Measurements from ENCODE around the gene SPATA25. TPM values are rescaled to one million over a fixed set of nuclear protein-coding genes. Genes with fewer than 3 reads are reported as not detected.

Gene SPATA25
- total RNA-seq, 2 experiments from 2014 or later, result 0.49 to 1.3 TPM

DNA sequence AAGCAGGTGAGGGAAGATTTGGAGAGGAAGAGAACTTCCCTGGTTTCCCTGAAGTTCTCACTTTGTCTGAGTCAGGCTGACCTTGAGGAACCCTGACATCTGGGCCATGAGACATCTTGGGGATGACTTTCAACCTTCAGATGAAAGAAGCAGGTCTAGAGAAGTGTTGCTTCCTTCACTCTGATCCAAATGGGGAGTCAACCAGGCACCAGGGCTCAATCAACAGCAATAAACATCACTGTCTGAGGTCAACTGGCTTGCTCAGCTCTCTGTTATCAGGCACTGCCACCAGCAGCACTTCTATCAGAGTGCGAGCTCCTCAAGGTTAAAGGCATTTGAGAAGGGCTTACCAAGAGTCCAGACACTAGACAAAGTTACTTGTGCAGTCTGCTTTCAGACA, 36.5 kb downstream of the SPATA25 start:
- Histone ChIP-seq H3K27ac (ENCODE audit: low read depth in 1 of 2, low read length in 2 of 2) (no peak overlapping the region), H3K4me1 (ENCODE audit: insufficient read depth, low read length) (peaks cover 17% of the 10 kb centered on the region), H3K4me3 (ENCODE audit: low read length) (no peak overlapping the region), H3K9me3 (ENCODE audit: control insufficient read depth in 1 of 2, insufficient read depth in 1 of 2, low read length in 2 of 2) (no peaks in the 10 kb centered on the region), H3K27me3 (ENCODE audit: control insufficient read depth in 1 of 2, insufficient read depth in 2 of 2, low read length in 2 of 2) (no peaks in the 10 kb centered on the region), H3K36me3 (ENCODE audit: insufficient read depth, low read length) (peaks cover 55% of the 10 kb centered on the region)
- Mint-ChIP-seq H3K36me3 (ENCODE audit: low read depth) (peaks cover 87% of the 10 kb centered on the region), H3K4me3 (no peak overlapping the region), H3K9me3 (no peaks in the 10 kb centered on the region), H3K27ac (no peak overlapping the region), H3K4me1 (ENCODE audit: low read depth) (peaks cover 19% of the 10 kb centered on the region), H3K27me3 (no peaks in the 10 kb centered on the region)
- TF ChIP-seq, protein P1, sequence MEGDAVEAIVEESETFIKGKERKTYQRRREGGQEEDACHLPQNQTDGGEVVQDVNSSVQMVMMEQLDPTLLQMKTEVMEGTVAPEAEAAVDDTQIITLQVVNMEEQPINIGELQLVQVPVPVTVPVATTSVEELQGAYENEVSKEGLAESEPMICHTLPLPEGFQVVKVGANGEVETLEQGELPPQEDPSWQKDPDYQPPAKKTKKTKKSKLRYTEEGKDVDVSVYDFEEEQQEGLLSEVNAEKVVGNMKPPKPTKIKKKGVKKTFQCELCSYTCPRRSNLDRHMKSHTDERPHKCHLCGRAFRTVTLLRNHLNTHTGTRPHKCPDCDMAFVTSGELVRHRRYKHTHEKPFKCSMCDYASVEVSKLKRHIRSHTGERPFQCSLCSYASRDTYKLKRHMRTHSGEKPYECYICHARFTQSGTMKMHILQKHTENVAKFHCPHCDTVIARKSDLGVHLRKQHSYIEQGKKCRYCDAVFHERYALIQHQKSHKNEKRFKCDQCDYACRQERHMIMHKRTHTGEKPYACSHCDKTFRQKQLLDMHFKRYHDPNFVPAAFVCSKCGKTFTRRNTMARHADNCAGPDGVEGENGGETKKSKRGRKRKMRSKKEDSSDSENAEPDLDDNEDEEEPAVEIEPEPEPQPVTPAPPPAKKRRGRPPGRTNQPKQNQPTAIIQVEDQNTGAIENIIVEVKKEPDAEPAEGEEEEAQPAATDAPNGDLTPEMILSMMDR (IDR thresholded peaks at IDR 0.05), result no peak
- CTCF ChIA-PET, result no interaction called here
- intact Hi-C loops (cut with DNase I, micrococcal nuclease), result no loop called here
- DNase-seq (no peak), ATAC-seq (ENCODE audit: poor library complexity) (no peak)
- POLR2A ChIA-PET, result no interaction called here

DNA sequence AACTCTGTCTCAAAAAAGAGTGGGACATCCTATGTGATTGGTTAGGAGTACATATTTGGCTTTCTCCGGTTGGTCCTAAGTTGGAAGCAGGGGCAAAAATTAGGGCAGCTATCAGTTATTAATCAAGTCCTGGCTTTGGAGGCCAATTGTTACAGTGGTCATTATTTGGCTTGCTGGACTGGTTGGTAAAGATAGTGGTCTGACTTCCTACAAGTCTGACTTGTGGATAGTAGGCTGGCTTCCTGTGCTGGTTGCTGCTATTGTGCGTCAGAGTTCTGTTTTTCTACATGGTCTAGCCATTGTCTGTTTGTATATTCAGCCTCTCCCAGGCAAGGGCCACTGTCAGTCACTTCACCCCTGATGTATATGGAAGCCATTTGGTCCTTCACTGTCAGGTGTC, 37.2 kb downstream of the SPATA25 start:
- Histone ChIP-seq H3K36me3 (ENCODE audit: insufficient read depth, low read length) (peaks cover 62% of the 10 kb centered on the region), H3K9me3 (ENCODE audit: control insufficient read depth in 1 of 2, insufficient read depth in 1 of 2, low read length in 2 of 2) (no peaks in the 10 kb centered on the region), H3K4me3 (ENCODE audit: low read length) (no peak overlapping the region), H3K4me1 (ENCODE audit: insufficient read depth, low read length) (peaks cover 10% of the 10 kb centered on the region), H3K27me3 (ENCODE audit: control insufficient read depth in 1 of 2, insufficient read depth in 2 of 2, low read length in 2 of 2) (no peaks in the 10 kb centered on the region), H3K27ac (ENCODE audit: low read depth in 1 of 2, low read length in 2 of 2) (no peak overlapping the region)
- intact Hi-C loops (cut with DNase I, micrococcal nuclease), result no loop called here
- ChIA-PET CTCF (no interaction called here), POLR2A (interaction anchor here (1.4 kb wide), 1 partner anchor 84 kb away, joined by 5 read pairs; the partner anchor contains the start of gene PCIF1)
- Mint-ChIP-seq H3K4me3 (no peak overlapping the region), H3K36me3 (ENCODE audit: low read depth) (peaks cover 94% of the 10 kb centered on the region), H3K27me3 (no peaks in the 10 kb centered on the region), H3K9me3 (no peaks in the 10 kb centered on the region), H3K4me1 (ENCODE audit: low read depth) (peaks cover 14% of the 10 kb centered on the region), H3K27ac (no peak overlapping the region)
- ATAC-seq (ENCODE audit: poor library complexity) (no peak), DNase-seq (no peak)
- TF ChIP-seq, protein P1 (IDR thresholded peaks at IDR 0.05), result no peak

DNA sequence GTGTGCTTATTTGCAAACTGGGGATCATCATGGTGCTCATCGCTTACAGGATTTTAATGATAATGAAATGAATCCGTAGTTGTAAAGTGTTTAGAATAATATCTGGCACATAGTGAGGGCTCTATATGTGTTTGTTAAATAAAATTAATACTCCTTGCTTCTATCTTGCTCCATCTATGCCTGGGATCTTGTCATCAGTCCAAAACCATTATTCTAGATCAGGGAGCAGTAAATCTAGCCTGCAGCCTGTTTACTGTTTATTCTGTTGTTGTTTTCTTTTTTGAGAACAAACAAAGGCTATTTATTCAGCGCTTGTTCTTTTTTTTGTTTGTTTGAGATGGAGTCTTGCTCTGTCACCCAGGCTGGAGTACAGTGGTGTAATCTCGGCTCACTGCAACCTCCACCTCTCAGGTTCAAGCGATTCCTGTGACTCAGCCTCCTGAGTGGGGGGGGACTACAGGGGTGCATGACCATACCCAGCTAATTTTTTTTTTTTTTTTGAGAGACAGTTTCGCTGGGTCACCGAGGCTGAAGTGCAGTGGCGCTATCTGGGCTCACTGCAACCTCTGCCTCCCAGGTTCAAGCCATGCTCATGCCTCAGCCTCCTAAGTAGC, 38.3 kb downstream of the SPATA25 start:
- Histone ChIP-seq H3K4me3 (ENCODE audit: low read length) (no peak overlapping the region), H3K9me3 (ENCODE audit: control insufficient read depth in 1 of 2, insufficient read depth in 1 of 2, low read length in 2 of 2) (no peaks in the 10 kb centered on the region), H3K27ac (ENCODE audit: low read depth in 1 of 2, low read length in 2 of 2) (no peak overlapping the region), H3K27me3 (ENCODE audit: control insufficient read depth in 1 of 2, insufficient read depth in 2 of 2, low read length in 2 of 2) (no peaks in the 10 kb centered on the region), H3K36me3 (ENCODE audit: insufficient read depth, low read length) (peaks cover 65% of the 10 kb centered on the region), H3K4me1 (ENCODE audit: insufficient read depth, low read length) (no peaks in the 10 kb centered on the region)
- ChIA-PET CTCF (no interaction called here), POLR2A (interaction anchor here (1.4 kb wide), 1 partner anchor 86 kb away, joined by 5 read pairs; the partner anchor contains the start of gene PCIF1)
- Mint-ChIP-seq H3K27ac (no peak overlapping the region), H3K4me3 (no peak overlapping the region), H3K27me3 (no peaks in the 10 kb centered on the region), H3K9me3 (no peaks in the 10 kb centered on the region), H3K36me3 (ENCODE audit: low read depth) (peaks cover 93% of the 10 kb centered on the region), H3K4me1 (ENCODE audit: low read depth) (peaks cover 5% of the 10 kb centered on the region)
- DNase-seq, result no peak
- ATAC-seq (ENCODE audit: poor library complexity), result no peak
- intact Hi-C loops (cut with DNase I, micrococcal nuclease), result no loop called here
- TF ChIP-seq, protein P1 (IDR thresholded peaks at IDR 0.05), result no peak
